Coronary artery (tissue), 2 donors: ENCODE results near the gene COL5A1.

Source experiments
- DNase-seq: peaks from one replicate; pipeline ENCODE4 v3.0.0-alpha.2; 2017; ENCODE audit warnings: low spot score
- H3K27ac ChIP-seq, 2 donors: fragments of 200-600 bp; sonication (generic); one replicate each; pipeline ENCODE4 v1.5.1; 2016 to 2019
- H3K4me3 ChIP-seq: fragments of 200-600 bp; sonication (generic); 2 replicates; pipeline ENCODE4 v1.5.1; 2016; ENCODE audit warnings: mild to moderate bottlenecking, moderate library complexity
- CTCF ChIP-seq: fragments of 200-600 bp; sonication (generic); IDR thresholded peaks from one replicate; pipeline ENCODE4 v1.5.1; 2019; ENCODE audit warnings: antibody characterized with exemption

The COL5A1 gene

GRCh38 chr9:134793288-134794188 is 151.9 kb downstream of the COL5A1 start:
- DNase-seq: no peak
- Histone ChIP-seq H3K4me3 (no peak overlapping the region), H3K27ac (no peak overlapping the region)
- no peak for TF ChIP-seq CTCF

- no peak for DNase-seq
- Histone ChIP-seq H3K4me3 (no peak overlapping the region), H3K27ac (no peak overlapping the region)
- TF ChIP-seq CTCF: no peak
Measured at GRCh38 chr9:134794663-134795370, 153.2 kb downstream of the COL5A1 start.

- DNase-seq: no peak
- TF ChIP-seq CTCF: no peak
- no peak overlapping the region for H3K4me3 ChIP-seq
- no peak overlapping the region for H3K27ac ChIP-seq
Measured at GRCh38 chr9:134795446-134795845, 153.8 kb downstream of the COL5A1 start.

- DNase-seq: no peak
- H3K27ac ChIP-seq: no peak overlapping the region
- TF ChIP-seq CTCF: no peak
- no peak overlapping the region for H3K4me3 ChIP-seq
Measured at GRCh38 chr9:134796882-134797281, 155.3 kb downstream of the COL5A1 start.

GRCh38 chr9:134800791-134801339 is 159.3 kb downstream of the COL5A1 start:
- Histone ChIP-seq H3K4me3 (no peak overlapping the region), H3K27ac (no peak overlapping the region)
- no peak for TF ChIP-seq CTCF
- no peak for DNase-seq

GRCh38 chr9:134802216-134802795 is 160.7 kb downstream of the COL5A1 start:
- Histone ChIP-seq H3K27ac (no peak overlapping the region), H3K4me3 (no peak overlapping the region)
- no peak for DNase-seq
- no peak for TF ChIP-seq CTCF
